Kidney epithelial cell (primary cell): Measurements from ENCODE around the gene ST3GAL3. TPM values are rescaled to one million over a fixed set of nuclear protein-coding genes. Genes with fewer than 3 reads are reported as not detected.
"Not testable (repeated sequence)": the region's sequence is repeated elsewhere in the genome, so short reads cannot be mapped to it uniquely, and the experiment has no call there.

Experiments
- DNase-seq: peaks from one replicate; pipeline ENCODE4 v3.0.0-alpha.2; 2010; ENCODE audit warnings: low read depth
- H3K27me3 ChIP-seq: 2 replicates; pipeline ENCODE4 v1.6.0; 2011; ENCODE audit warnings: low read length; ENCODE audit not compliant: control insufficient read depth, insufficient read depth
- H3K36me3 ChIP-seq: 2 replicates; pipeline ENCODE4 v1.5.1; 2011; ENCODE audit warnings: low read length; ENCODE audit not compliant: control insufficient read depth, insufficient read depth
- H3K4me3 ChIP-seq: 2 replicates; pipeline ENCODE4 v1.5.1; 2011; ENCODE audit warnings: low read depth, mild to moderate bottlenecking, control low read depth, low read length
- CTCF ChIP-seq: IDR thresholded peaks from 2 replicates; pipeline ENCODE4 v1.5.1; 2011; ENCODE audit warnings: mild to moderate bottlenecking, moderate library complexity, low read length, control low read depth, inconsistent platforms; ENCODE audit not compliant: insufficient read depth, poor library complexity, severe bottlenecking
- total RNA-seq: library from RNA; depleted of rRNA; stranded (reverse); fragments of >200 nt; gene quantifications from 2 replicates; pipeline ENCODE4 v1.2.3, GENCODE V29; 2015

ST3GAL3 gene
- total RNA-seq, 1 donor from 2014 or later: 15.0 TPM

- no peak overlapping the region for H3K4me3 ChIP-seq
- no peaks in the 10 kb centered on the region for H3K27me3 ChIP-seq
- peak; percentile 54 for DNase-seq
- no peak for TF ChIP-seq CTCF
- no peaks in the 10 kb centered on the region for H3K36me3 ChIP-seq
Observed at GRCh38 chr1:43711524-43712386, 4.4 kb downstream of the ST3GAL3 start.

- Histone ChIP-seq H3K36me3 (no peaks in the 10 kb centered on the region), H3K4me3 (no peak overlapping the region), H3K27me3 (no peaks in the 10 kb centered on the region)
- no peak for DNase-seq
- no peak for TF ChIP-seq CTCF
Observed at GRCh38 chr1:43716559-43717281, 9.4 kb downstream of the ST3GAL3 start.

- no peaks in the 10 kb centered on the region for H3K36me3 ChIP-seq
- no peak for TF ChIP-seq CTCF
- H3K4me3 ChIP-seq: no peak overlapping the region
- DNase-seq: no peak
- H3K27me3 ChIP-seq: no peaks in the 10 kb centered on the region
Observed at GRCh38 chr1:43719063-43719462, 11.7 kb downstream of the ST3GAL3 start.

- H3K4me3 ChIP-seq, H3K36me3 ChIP-seq, H3K27me3 ChIP-seq: not testable (repeated sequence)
- peak; percentile 32 for DNase-seq
Observed at GRCh38 chr1:43719670-43720419, 12.5 kb downstream of the ST3GAL3 start.

DNA sequence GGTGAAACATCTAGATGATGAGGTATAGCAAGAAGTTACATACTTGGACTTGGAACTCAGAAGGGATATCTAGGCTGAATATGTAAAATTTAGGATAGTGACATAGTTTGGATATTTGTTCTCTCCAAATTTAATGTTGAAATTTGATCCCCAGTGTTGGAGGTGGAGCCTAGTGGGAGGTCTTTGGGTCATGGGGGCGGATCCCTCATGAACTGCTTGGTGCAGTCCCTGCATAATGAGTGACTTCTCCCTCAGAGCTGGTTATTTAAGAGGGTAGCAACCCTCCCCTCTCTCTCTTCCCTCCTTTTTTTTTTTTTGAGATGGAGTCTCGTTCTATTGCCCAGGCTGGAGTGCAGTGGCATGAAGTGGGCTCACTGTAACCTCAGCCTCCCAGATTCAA lies 15.5 kb downstream of the ST3GAL3 start:
- H3K4me3 ChIP-seq: no peak overlapping the region
- TF ChIP-seq CTCF: no peak
- no peaks in the 10 kb centered on the region for H3K27me3 ChIP-seq
- no peaks in the 10 kb centered on the region for H3K36me3 ChIP-seq
- no peak for DNase-seq
